ENCODE data around the gene LGALS4.
"Not testable (repeated sequence)": the region's sequence is repeated elsewhere in the genome, so short reads cannot be mapped to it uniquely, and the experiment has no call there.

LGALS4 gene

GRCh38 chr19:38815059-38816001 lies 2.6 kb upstream of the LGALS4 start:
- no peak overlapping the region for H3K4me3 ChIP-seq (ENCODE audit: low read depth, low read length)
- TF ChIP-seq, protein P1, sequence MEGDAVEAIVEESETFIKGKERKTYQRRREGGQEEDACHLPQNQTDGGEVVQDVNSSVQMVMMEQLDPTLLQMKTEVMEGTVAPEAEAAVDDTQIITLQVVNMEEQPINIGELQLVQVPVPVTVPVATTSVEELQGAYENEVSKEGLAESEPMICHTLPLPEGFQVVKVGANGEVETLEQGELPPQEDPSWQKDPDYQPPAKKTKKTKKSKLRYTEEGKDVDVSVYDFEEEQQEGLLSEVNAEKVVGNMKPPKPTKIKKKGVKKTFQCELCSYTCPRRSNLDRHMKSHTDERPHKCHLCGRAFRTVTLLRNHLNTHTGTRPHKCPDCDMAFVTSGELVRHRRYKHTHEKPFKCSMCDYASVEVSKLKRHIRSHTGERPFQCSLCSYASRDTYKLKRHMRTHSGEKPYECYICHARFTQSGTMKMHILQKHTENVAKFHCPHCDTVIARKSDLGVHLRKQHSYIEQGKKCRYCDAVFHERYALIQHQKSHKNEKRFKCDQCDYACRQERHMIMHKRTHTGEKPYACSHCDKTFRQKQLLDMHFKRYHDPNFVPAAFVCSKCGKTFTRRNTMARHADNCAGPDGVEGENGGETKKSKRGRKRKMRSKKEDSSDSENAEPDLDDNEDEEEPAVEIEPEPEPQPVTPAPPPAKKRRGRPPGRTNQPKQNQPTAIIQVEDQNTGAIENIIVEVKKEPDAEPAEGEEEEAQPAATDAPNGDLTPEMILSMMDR (IDR thresholded peaks at IDR 0.05; ENCODE audit: low read depth, low read length), result no peak

- H3K4me3 ChIP-seq (ENCODE audit: low read depth, low read length), result not testable (repeated sequence)
Measured at GRCh38 chr19:38813932-38814331, 1.2 kb upstream of the LGALS4 start.

GRCh38 chr19:38813323-38813722 lies 578 bp upstream of the LGALS4 start:
- H3K4me3 ChIP-seq (ENCODE audit: low read depth, low read length), result no peak overlapping the region
- TF ChIP-seq, protein P1 (IDR thresholded peaks at IDR 0.05; ENCODE audit: low read depth, low read length), result no peak

DNA sequence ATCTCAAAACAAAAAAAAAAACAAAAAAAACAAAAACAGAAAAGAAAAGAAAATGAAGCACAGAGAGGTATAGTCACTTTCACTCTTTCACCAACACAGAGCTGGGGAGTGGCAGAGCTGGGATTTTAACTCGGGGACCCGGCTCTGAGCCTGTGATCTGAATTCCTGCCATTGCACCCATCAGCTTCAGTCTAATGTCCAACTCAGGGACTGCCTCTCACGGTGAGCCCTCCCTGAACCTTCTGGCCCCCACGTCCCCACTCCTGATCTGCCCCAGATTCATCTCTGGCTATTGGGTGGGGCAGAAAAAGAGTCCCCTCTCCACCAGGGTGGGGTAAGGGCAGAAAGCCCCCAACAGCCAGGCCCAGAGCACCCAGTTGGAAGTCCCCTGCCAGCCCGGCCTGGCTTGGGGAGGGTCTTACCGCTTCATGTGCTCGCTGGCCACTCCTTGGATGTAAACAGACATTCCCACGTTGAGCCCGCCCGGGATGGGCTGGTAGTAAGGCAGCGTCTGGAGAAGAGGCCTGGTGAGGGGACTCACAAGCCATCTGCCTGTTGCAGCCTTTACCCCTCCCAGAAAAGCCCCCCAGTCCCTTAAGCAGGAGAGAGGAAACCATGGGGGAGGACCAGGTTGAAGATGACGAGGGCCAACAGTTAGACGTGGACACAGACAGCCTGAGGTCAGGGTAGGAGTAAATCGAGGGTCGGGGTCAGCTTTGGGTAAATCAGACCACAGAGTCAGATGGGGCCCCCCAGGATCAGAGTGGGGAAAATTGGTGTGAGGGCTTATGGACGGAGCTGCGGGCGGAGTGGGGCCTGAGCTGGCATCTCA lies 520 bp downstream of the LGALS4 start:
- H3K4me3 ChIP-seq (ENCODE audit: low read depth, low read length), result no peak overlapping the region
- TF ChIP-seq, protein P1 (IDR thresholded peaks at IDR 0.05; ENCODE audit: low read depth, low read length), result no peak

GRCh38 chr19:38809592-38810252 lies 3.0 kb downstream of the LGALS4 start:
- TF ChIP-seq, protein P1 (IDR thresholded peaks at IDR 0.05; ENCODE audit: low read depth, low read length), result no peak
- no peak overlapping the region for H3K4me3 ChIP-seq (ENCODE audit: low read depth, low read length)

DNA sequence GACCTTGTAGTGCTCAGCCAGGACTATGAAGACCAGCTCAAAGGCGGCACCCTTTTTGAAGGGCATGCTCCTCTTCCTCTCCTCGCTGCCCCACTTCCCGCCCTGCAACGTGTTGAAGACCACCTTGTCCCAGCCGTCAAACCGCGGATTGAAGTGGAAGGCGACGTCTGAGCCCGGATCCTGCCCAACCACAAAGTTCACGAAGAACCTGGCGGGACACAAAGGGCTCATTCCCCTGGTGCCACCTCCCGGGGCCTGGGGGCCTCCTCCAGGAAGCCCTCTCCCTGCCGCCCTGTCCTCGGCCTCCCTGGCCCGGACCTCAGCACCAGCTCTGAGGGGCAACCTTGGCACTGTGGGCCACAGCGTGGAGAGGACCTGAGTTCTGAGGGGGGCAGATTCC lies 4.0 kb downstream of the LGALS4 start:
- no peak overlapping the region for H3K4me3 ChIP-seq (ENCODE audit: low read depth, low read length)
- TF ChIP-seq, protein P1 (IDR thresholded peaks at IDR 0.05; ENCODE audit: low read depth, low read length), result no peak

DNA sequence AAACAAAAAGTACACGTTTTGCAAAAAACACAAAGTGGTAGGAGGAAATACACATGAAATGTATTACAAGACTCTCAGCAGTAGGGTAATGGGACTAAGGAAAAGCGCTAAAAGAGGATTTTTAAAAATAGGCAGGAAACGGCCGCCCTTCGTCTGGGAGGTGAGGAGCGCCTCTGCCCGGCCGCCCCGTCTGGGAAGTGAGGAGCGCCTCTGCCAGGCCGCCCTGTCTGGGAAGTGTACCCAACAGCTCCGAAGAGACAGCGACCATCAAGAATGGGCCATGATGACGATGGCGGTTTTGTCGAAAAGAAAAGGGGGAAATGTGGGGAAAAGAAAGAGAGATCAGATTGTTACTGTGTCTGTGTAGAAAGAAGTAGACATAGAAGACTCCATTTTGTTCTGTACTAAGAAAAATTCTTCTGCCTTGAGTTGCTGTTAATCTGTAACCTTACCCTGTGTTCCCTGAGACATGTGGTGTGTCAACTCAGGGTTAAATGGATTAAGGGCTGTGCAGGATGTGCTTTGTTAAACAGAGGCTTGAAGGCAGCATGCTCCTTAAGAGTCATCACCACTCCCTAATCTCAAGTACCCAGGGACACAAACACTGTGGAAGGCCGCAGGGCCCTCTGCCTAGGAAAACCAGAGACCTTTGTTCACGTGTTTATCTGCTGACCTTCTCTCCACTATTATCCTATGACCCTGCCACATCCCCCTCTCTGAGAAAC lies 5.2 kb downstream of the LGALS4 start:
- not testable (repeated sequence) for H3K4me3 ChIP-seq (ENCODE audit: low read depth, low read length)

All from WI38 (cell line).